GM19239 (cell line): ENCODE measurements around the gene TNS3.
"Not testable (repeated sequence)": the region's sequence is repeated elsewhere in the genome, so short reads cannot be mapped to it uniquely, and the experiment has no call there.

Source experiments
- DNase-seq: peaks from one replicate; pipeline ENCODE4 v3.0.0; 2011; ENCODE audit warnings: low spot score; ENCODE audit not compliant: insufficient read length
- FAIRE-seq: peaks from 2 replicates; lab custom pipeline; 2011; peaks lifted over from hg19 to GRCh38; lab: Jason Lieb, UNC

The TNS3 gene

DNA sequence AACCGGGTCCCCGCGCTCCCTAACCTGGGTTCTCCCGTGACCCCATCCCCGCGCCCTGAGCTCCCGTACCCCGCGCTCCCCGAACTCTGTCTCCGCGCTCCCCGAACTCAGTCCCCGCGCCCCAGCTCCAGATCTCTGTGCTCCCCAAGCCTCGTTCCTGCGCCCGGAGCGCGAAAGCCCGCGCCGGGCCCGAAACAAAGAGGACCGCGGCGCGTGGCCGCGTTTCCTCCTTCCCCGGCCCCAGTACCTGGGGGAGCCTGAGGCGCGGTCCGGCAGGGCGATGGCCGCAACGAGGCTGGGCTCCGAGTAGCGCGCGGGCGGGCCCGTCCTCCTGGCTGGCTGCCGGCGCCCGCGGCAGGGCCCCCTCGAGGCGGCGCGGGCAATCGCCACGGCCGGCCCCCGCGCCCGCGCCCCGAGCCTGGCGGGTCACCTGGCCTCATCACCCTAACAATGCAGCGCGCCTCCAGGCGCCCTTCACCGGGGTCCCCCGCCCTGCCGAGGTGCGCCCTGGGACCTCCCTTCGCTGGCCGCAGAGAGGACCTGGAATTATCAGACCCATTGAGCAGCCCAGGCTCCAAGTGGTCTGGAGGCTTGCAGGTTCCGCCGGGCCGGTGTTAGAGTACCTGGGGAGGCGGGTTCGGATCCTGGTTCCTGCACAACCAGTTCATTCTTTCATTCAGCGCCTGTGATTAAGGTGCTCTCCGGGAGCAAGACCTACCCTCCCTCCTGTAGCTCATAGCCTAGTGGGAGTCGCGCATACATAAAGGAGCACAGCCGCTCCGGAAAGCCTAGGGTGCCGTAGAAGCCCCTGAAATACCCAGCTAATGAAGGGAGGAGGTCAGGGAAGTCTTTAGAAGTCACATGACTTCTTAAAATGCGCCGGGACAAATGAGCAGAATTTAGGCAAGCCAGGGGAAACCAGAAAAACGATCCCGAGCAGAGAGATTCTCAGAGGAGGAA lies at the start of gene TNS3:
Gene TNS3, minus strand, starts transcription at position 308 of the 960 bp plus-strand sequence. CDS start 142,475 bp downstream, outside the sequence.
- FAIRE-seq (no peak), DNase-seq (no peak)

DNA sequence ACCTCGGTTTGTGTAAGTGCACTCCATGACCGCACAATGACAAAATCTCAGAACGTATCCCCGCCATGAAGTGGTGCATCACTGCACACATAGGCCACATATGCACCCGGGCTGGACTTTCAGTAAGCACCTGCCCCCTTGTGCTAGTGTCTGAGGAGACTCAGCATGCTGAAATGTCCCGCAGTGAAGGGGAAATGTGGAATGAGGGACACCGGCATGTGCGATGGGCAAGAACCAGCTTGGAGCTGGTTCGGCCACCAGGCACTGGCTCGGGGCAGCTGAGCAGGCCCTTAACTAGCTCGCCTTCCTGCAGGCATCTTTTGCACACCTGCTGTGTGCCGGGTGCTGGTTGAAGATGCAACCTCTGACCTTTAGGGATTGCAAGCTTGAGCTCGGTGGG lies 49.8 kb upstream of the TNS3 start:
- no peak for FAIRE-seq

GRCh38 chr7:47627580-47628283 lies 45.8 kb upstream of the TNS3 start:
- FAIRE-seq, result peak; percentile 91
- peak; percentile 56 for DNase-seq

More for the DNA sequence above, 49.8 kb upstream of the TNS3 start:
- DNase-seq, result no peak

GRCh38 chr7:47625861-47626715 lies 44.2 kb upstream of the TNS3 start:
- DNase-seq (no peak), FAIRE-seq (no peak)

DNA sequence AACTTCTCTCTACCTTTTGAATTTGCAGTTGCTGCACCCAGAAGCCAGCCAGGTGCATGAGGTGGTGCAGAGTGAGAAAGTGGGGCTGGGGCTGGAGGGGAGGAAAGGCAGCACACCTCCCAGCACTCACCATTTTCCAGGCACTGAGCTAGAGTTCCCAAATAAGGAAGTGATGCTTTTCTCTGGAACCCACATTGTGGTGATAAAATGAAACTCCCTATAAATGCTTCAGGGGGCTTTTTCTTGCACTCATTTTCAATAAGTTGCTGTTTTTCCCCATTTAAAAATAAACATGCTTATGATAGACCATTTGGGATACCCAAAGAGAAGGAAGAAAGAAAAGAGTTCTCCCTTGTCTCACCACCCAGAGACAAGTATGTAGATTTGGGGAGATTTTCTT lies 42.8 kb upstream of the TNS3 start:
- no peak for FAIRE-seq
- no peak for DNase-seq

- FAIRE-seq (no peak), DNase-seq (no peak)
Observed at GRCh38 chr7:47622946-47623640, 41.2 kb upstream of the TNS3 start.

DNA sequence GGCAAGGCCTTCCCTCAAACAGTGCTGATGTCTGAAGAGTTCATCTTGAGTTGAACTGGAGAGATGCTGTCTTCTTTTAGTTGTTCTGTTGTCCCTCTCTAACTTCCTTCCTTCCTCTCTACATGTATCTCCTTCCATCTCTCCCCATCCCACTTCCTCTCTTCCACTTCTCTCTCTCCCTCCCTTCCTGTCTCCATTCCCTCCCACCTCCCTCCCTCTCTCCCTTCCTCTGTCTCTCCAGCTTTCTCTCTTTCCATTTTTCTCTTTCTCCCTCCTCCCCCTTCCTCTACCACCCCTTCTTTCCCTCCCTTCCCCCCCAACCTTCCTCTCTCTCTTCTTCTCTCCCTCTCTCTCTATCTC lies 40.7 kb upstream of the TNS3 start:
- DNase-seq (no peak), FAIRE-seq (no peak)

DNA sequence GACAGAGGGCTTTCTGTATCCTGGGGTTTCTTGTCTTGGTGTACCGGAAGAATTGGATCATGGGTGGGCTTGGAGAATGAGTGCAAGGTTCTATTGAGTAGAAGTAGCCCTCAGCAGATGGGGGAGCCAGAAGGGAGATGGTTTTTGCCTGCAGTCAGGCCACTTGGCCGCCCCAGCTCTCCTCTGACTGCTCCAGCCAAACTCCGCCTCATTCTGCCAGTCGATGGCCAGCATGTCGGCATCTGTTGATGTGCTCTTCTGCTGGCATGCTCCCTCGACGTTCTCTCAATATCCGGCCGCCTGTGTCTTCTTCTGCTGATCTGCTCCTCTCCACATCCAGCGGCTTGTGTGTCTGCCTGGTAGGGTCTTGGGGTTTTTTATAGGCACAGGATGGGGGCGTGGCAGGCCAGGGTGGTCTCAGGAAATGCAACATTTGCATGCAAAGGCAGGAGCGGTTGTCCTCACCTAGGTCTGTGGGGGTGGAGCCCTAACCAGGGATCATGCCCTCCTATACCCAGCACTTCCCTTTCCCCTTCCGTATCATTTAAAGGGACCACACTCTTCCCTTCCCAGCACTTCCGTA lies 40.2 kb upstream of the TNS3 start:
- DNase-seq, result no peak
- no peak for FAIRE-seq

DNA sequence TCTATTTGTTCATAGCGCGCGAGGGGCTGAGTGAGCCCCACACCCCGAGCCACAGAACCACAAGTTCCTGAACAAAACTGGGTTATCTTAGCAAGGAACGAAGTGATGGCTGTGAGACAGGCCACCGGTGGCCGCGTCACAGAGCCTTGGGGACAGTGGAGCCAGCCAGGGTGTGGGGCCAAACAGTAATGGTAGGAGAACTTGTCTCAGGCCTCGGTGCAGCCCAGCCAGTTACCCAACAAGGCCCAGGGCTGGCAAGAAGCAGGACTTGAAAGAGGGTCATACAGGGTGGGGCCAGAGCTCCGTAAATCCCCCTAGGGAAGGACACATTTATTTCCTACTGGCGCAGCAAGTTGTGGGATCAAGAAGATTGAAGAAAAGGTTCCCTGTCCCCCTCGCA lies 39.4 kb upstream of the TNS3 start:
- FAIRE-seq, result no peak
- no peak for DNase-seq

- FAIRE-seq (no peak), DNase-seq (no peak)
Observed at GRCh38 chr7:47619806-47620205, 37.9 kb upstream of the TNS3 start.

DNA sequence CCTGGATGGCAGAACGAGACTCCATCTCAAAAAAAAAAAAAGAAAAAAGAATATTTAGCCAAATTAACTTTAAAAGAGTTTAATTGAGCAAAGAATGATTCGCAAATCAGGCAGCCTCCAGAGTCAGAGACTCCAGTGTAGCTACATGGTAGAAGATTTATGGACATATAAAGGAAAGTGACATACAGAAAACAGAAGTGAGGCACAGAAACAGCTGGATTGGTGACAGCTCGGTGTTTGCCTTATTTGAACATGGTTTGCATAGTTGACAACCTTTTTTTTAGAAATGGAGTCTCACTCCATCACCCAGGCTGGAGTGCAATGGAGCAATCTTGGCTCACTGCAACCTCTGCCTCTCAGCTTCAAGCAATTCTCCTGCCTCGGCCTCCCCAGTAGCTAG lies 35.2 kb upstream of the TNS3 start:
- no peak for DNase-seq
- FAIRE-seq, result no peak

- no peak for FAIRE-seq
Observed at GRCh38 chr7:47614450-47614849, 32.5 kb upstream of the TNS3 start.

GRCh38 chr7:47611045-47611511 lies 29.2 kb upstream of the TNS3 start:
- DNase-seq (no peak), FAIRE-seq (no peak)

More at GRCh38 chr7:47614450-47614849, 32.5 kb upstream of the TNS3 start:
- no peak for DNase-seq

DNA sequence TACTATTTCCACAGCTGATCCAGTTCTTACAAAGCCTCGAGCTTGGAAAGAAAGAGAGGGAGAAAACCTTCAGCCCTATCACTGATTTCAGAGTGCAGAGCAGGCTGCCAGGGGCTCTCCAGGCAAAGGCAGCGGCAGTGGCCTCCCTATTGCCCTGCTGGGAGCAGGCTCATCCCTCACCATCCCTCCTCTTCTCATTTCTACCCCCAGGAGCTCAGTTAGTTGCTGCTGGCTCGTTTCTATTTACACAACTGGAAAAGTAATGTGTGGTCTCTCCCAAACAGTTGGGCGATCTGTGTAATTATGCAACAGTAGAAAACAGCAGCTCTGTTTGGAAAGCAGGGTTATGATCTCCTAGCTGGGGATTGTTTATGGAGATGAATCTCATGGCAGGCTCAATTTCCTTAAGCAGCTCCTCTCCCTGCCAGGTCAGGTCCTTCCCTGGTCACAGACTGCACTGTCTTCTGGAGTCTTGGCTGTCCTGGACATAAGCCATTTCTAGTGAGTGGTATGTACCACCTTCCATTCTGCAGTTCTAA lies 28.7 kb upstream of the TNS3 start:
- no peak for DNase-seq
- FAIRE-seq, result no peak

DNA sequence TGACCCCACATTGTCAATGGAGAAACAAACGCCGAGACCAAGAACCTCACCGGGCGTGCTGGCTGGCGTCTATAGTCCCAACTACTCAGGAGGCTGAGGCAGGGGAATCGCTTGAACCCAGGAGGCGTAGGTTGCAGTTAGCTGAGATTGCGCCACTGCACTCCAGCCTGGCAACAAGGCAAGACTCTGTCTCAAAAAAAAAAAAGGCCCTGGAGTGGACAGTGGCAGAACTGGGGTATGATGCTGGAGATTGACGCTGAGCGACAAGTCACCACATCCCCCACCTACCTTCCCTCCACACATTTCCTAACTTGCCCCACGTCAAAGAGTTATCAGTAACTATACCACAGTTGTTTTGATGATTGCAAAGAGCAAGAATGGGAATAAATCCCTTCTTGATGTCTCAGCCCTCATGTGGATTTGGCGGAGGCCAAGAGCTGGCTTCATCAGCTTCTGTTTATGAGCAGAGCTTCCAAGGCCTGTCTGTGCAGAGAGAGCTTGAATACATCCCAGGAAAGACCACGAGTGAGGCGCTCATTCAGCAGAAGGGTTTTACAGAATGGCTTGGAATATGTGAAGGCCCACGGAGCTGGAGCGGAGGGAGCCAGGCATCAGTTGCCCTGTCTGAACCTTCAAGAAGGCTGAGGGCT lies 28.0 kb upstream of the TNS3 start:
- FAIRE-seq, result no peak
- DNase-seq, result no peak

- DNase-seq, FAIRE-seq: not testable (repeated sequence)
Observed at GRCh38 chr7:47606593-47607046, 24.7 kb upstream of the TNS3 start.

GRCh38 chr7:47605816-47606575 lies 24.1 kb upstream of the TNS3 start:
- no peak for FAIRE-seq

DNA sequence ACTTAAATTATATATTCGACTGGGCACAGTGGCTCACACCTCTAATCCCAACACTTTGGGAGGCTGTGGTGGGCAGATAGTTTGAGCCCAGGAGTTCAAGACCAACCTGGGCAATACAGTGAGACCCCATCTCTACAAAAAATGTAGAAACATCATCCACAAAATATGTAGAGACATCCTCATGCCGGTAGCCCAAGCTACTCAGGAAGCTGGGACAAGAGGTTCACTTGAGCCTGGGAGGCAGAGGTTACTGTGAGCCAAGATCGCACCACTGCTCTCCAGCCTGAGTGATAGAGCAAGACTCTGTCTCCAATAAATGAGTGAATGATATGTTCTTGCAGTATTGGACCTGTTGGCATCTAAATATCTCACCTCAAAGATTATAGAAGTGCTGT lies 22.6 kb upstream of the TNS3 start:
- no peak for FAIRE-seq
- DNase-seq, result no peak

More at GRCh38 chr7:47605816-47606575, 24.1 kb upstream of the TNS3 start:
- DNase-seq, result no peak
